ENCODE measurements around the gene GRAMD4.

Gene GRAMD4

DNA sequence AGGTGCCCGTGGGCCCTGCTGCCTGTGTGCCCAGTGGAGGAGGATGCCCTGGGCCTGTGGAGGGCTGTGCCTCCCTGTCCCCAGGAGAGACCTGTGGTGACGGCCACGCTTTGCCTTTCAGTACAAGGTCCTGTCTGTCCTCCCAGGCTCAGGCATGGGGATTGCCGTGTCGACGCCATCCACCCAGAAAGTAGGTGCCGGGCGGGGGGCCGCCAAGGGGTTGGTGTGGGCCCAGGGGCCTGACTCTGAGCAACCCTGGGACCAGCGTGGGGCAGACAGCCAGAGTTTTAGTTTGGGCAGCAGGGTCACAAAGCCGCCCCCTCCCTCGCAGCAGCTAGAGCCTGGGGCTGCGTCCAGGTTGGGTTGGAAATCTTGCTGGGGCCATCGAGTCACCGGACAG, 56.3 kb downstream of the GRAMD4 start:
- DNase-seq: no peak

DNA sequence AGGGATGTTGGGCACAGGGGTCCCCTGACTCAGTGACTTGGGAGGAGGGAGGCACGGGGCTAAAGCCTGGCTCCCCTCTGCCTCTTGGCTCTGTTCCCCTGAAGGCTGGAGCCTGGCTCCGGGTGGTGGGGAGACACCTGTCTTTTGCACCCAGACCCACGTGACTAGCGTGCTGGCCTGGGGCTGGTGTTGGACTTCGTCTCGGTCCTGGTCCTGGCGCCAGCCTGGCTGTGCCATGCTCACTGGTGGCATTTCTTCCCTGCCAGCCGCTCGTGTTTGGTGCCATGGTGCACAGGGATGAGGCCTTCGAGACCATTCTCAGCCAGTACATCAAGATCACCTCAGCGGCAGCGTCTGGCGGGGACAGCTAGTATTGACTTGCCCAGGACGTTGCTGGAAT, 56.7 kb downstream of the GRAMD4 start:
- no peak for DNase-seq

DNA sequence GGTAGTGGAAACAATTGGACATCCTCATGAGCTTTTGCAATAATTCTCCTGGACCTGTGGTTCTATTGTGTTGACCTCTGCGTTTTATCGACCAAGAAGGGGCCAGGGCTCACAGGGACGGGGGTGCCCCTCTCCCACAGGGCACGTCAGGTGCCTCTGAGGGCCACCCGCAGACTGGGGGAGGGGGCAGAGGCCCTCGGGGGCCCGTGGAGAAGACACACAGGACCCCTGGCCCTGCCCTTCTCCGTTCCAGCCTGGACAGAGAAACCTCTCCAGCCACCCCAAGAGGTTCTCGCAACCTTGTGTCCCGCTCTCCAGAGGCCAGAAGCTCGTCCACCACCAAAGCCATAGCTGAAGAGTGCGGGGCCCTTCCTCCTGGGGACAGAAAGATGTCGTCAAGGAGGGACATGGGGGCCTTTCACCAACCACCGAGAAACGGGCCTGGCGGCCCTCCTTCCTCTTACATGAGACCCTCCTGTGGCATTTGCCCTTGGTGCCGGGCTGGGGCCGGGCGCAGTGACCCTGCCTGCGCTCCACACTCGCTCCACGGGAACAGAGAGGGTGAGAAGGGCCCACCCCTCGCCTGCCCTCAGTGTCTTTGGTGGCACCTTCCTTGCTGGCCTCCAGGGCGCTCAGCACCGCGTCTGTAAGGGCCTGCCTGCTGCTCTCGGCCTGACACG, 57.3 kb downstream of the GRAMD4 start:
- DNase-seq: no peak

DNA sequence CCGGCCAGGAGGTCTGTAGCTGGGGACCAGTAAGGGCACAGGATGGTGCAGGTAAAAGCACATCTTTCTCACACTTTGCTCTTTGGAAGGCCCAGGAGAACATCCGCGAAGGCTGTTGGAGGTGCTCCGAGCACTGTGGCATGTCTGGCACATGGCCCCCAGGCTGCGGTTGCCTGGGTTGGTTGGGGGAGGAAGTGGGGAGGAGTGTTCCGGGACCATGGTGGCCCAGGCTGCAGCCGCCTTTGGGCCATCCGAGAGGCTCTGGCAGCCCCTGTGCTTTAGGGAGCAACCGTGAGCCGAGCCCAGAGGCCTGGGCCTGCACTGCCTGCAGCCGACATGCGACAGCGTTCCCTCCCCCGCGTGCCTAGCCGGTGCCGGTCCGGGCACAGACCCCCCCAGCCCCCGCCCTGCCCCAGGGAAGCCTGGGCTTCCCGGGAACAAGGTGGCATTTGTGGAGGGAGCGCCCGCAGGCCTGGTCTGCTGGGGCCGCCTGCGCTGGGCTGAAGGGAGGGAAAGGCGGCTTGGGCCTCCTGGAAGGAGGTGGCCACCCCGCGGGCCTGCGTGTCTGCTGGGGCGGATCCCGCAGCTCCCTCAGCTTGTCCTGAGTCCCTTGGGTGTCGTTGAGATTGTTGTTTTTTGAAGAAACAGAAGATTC, 57.9 kb downstream of the GRAMD4 start:
- no peak for DNase-seq

DNA sequence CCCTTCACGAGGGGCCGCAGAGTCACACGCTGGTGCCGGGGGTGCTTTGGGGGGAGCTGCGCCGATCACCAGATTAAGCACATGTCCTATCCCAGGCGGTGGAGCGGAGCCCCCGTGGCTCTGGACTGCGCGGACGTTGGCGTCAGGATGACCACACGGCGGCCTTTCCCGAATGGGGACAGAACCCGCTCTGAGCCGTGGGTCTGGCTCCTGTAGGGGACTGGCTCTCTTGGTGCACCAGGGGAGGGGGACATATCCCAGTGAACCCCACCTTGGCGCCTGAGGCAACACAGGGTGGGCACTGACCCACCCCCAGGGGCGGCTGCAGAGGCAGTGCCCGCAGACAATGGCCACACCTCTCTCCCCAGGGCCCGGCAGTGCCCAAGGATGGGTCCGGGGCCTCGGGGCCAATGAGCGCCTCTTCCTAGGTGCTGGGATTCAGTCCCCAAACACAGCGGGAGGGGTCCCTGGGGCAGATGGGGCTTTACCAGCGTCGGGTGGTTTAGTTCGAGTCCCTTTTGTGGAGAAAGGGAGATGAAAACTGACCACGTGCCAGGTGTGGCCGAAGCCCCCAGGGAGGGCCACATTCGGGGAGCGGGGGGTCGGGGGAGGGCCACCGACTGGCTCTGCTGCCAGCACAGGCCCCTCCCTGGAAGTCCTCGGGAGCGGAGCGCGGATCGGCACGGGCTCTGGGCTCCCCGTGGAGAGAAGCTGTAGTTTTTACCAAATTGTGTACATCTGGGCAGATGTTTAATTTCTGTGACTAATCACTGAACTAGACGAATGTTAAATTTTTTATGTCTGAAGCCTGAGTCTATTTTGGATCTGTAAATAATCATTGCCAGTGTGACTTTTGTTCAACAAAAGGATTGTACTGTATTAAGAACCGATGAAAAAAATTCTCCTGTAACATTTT, 58.9 kb downstream of the GRAMD4 start:
- no peak for DNase-seq

DNA sequence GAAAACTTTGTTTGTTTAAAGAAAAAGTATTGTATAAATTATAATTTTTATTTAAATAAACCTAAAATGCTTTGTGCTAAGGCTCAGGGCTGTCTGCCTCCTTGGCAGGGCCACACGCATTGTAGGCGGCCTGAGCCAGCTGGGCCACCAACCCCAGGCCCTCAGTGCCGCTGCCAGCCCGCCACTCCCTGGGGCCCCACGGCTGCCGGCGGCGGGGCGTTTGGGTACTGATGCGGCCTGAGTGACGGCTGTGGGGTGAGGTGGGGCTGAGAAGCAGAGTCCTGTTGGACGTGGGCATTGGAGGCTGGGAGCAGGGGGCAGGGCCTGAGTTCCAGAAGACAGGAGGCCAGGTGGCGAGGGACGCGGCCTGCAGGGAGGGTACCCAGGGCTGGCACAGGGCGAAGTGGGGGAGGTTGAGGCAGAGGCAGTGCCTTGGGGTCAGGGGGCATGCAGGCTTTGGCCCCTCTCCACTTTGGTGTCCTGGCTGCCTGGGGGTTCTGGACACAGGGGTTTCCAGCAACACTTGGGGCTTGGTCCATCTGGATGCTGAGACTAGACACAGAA, 59.6 kb downstream of the GRAMD4 start:
- DNase-seq: no peak

DNA sequence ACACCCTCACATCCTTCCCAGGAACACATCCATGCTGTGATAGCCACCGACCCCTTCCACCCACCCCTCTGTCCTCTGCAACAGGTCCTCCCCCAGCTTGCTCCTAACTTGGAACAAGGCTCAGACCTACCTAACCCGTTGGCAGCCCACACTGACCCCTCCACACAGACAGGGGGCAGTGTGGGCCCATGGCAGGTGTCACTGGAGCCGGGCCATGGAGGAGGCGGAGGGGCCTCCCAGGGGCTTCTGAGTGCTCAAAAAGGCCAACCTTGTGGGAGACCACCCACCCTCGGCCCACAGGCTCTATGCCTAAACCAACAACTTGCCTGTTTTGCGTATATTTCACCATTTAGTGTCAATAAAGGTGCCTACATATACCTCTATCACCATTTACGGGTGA, 60.8 kb downstream of the GRAMD4 start:
- no peak for DNase-seq

DNA sequence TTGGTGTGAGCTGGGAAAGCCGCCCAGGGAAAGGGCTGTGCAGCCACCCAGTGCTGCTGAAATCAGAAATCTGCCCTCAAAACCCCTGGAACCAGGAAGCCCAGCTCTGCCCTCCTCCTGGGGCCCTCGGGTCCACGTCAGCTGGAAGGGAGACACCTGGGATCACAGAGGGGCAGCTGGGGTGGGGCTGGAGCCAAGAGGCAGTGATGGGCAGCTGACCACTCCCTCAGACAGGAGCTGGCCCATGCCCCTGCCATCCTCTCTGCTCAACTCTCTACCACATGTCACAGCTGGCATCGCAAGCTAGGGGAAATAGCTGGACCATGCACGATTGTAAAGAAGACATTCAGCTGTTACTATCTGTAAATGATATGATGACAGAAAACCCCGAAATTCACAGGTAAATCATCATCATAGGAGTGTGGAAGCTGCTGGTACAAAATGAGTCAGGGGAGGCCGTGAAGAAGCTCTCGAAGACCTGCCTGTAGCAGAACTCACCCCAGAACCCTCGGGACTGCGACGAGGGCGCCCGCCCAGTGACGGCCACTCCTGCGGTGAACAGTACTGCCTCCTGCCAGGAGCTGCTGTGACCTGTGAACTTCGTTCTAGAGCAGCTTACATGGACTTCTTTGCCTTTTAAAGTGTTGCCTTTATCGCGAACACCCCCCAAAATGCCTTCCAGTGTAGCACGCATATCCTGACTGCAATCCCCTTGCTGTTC, 62.0 kb downstream of the GRAMD4 start:
- DNase-seq: no peak

DNA sequence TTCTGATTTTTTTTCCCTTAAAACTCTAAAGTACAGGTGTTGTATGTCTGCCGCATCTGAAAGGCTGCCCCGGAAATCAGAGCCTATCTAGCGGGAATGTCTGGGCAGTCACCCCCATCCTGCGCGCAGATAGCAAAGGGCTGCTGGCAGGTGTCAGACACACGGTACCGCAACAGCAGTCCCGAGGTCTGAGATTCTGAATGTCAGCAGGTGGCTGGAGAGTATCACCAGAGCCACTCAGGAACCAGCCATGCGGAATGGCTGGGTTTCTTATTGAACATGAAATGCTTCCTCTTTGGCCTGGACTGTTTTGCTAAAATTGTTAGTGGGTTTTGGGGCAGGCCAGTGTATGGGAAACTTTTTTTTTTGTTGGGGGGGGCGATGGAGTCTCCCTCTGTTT, 64.5 kb downstream of the GRAMD4 start:
- DNase-seq: no peak

DNA sequence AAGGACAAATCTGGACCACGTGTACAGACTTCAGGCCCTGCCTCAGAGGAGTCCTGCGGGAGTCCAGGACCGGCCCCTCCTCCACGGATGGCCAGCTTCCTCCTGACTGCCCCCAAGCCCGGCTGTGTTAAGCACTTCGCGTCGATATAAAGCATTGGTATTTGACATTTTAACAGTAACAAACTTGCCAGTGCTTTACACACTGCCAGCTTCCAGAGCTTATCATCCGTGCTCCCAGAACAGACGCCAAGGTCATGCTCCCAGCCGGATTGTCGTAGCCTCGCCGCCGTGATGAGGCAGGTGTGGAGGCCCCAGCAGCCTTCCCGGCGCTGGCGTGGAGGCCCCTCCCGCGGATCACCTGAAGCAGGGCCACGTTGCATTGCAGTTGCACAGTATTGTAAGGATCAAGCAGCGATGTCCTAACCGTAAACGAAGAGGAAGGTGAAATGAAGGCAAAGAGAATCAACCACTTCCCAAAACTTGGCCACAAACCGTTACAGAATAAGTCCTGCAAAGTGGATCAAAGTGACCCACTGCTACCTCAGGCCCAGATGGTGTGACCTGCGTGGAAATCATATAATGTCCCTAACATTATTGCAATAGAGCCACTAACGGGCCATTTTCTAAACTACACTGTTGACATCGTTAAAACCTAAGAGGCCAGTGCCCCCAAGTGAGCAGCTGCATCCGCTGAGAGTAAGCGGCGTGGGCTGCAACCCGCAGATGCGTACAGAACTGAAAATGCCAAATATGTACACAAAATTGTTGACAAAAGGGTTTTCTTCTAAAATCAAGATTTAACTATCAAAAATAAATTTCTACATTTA, 66.2 kb downstream of the GRAMD4 start:
- DNase-seq: no peak

DNA sequence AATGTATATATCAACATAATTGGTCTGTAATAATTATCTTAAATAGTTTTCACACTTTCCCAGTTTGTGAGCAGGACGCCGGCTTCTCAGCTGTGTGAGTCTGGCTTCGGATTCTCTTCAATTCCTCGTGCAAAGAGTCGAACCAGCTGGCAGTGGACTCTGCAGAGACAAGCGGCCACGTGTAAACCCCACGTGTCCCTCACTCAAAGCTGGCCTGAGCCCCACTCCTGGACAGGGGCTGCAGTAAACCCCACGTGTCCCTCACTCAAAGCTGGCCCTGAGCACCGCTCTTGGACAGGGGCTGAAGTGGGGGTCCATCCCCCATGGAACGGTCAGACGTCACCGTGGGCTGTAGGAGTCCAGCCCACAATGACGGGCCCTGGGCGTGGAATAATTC, 66.9 kb downstream of the GRAMD4 start:
- DNase-seq: no peak

DNA sequence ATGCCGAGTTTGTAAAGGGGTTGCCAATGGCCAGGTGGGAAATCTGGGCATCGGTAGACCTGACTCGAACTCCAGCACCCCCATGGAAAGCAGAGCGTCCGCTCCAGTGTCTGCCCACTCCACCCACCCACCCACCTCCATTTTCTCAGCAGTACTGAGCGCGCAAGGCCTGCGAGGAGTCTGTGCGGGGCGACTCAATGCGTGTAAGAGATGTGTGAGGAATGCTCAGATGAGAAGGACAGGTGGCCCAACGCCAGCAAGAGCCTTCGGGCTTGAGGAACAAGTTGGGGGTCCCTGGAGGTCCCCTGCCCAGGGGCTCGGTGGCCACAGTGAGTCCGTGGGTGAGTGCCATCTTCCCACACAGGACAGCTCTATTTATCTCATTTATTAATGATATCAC, 67.3 kb downstream of the GRAMD4 start:
- DNase-seq: no peak

DNA sequence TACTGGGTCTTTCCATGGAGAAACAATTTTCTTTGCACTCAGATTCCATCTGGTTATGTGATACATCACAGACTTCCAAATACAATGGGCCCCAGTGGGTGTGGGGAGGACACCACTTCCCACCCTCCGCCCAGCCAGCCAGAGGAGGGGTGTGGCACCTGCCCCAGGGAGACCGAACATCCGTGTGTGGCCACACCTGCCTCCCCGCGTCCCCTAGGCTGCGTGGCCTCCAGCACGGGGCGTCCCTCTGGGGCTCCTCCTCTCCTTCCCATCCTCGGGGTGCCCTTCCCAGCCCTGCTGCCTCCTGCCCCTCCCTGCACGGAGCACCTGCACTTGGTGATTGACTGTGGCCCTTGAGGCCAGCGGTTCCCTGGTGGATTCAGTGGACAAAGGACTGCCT, 68.8 kb downstream of the GRAMD4 start:
- DNase-seq: no peak

DNA sequence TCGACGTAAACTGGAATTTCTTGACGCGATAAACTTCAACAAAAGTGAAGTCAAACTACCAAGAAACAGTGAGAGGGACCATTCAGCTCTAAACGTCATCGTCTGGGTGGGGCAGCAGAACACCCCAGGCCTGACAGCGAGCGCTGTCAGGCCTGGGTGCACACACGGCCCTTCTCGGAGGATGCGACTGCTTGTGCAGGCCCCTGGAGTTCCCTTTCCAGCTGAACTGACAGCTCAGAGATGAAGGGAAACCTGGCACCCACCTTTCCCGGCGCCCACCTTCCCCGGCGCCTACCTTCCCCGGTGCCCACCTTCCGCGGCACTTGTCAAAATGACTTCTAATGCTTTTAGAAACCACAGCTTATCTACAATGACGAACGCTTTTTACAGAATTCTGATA, 70.0 kb downstream of the GRAMD4 start:
- DNase-seq: no peak

DNA sequence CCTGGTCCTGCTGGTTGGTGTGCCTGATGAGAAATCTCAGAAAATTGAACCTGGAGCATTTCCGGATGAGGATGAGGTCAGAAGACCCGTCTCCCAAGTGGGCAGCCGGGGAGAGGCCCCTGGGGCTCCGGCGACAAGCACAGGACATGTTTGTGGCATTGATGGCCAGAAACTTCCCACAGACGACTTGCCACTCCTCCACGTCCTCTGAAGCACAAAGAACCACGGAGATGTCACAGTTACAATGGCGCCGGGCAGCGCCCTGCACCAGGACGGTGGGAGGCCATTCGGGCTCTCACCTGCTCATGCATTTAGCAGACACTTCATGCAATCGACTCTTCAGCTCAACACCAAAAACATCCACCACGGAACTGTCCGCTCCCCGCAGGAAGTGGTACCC, 71.4 kb downstream of the GRAMD4 start:
- no peak for DNase-seq

DNA sequence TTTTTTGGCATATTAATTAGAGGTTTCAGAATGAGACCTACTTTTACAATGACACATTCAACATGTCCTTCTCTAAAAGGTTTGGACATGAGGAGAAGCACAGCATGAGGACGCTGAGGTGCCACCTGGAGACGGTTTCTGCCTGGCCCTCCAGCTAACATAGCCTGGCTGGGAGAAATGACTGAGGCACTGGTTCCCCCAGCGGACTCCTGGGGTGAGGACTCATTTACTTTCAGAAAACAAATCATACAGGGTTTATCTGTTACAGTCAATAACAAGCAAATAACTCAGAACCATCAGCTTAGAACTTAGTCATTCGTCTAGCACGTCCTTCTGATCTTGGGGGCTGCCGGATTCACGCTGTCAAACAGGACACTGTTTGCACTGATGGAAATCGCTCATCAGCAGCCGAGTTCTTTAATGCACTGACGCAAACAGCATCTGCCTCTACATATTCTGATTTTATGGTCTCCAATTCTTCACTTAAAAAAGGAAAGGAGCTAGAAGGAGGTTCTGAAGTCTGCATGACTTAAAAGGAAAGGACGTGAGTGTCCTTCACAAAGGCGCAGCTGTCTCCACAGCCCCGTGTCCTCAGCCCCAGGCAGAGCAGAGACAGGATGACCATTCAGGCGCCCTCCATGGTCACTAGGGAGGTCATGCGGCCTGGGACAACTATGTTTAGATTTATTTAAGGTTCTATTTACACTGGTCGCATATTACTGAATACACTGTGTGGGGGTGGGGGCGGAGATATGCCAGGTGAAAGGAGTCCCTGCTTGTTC, 73.6 kb downstream of the GRAMD4 start:
- peak; percentile 22 for DNase-seq

DNA sequence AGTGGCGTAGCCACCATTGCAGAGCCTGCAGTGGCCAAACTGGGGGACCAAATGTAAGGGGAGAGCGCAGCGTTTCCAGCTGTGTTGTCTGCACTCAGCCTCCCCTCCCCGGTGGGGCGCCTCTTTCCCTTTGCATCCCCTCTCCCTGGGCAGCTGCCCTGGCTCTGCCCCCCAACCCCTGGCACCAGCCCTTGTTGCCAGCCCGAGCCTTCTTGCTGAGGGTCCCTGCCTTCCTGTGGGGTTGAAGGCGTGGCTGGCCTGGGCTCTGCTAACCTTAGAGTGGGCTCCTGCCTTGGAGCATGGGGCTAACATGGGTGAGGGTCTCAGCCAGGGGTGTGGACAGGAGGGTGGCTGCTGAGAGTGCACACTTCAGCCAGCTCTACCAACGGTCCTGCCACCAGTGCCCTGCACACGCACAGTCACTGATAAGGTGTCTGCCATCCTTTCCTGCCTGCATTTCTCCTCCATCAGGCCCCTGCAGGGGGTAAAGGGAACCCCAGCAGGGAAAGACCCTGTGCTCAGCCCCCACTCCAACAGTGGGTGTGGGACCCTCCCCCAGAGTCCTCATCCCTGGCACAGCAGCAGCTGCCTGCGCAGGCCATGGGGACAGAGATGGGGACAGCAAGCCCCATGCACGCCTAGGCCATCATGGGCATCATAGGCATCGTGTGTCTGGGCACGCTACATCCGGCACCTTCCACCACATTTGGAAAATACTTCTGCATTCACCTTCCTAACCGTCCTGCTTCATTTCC, 74.4 kb downstream of the GRAMD4 start:
- no peak for DNase-seq

DNA sequence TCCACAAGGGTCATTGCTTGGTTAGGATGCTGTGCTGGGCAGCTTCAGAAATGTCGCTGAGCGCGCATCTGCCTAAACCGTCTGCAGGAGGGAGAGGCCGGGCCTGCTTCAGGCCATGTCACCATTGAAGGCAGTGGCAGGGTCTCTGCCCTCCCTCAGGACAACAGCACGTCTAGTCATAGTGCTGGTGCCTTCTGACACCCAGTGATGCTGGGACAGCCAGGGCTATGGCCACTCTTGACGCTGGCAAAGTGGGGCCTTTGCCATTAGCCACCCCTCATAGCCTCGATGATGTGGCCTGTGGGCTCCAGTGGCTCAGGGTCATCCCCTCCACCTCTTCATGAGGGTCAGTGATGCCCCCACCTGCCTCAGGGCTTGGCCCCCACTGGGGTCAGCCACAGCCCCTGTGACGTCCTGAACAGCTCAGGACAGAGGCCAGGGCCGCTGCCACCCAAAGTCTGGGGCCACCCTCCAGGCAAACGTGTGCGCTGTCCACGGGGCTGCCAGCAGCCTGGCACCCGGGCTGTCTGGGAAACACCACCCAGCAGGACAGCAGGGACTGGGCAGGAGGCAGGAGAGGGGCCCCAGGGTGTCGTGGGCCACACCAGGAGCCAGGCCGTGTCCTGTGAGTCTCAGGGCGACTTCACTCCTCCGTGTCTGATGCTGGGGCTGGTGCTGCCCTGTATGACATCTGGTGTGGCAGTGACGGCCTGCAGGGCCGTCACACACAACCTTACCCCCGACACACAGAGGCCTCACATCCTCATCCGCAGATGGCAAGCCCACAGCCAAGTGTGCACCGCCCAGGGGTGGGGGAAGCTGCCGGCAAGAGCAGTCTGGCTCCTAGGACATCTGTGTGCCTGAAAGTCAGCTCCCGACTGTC, 75.4 kb downstream of the GRAMD4 start:
- no peak for DNase-seq

DNA sequence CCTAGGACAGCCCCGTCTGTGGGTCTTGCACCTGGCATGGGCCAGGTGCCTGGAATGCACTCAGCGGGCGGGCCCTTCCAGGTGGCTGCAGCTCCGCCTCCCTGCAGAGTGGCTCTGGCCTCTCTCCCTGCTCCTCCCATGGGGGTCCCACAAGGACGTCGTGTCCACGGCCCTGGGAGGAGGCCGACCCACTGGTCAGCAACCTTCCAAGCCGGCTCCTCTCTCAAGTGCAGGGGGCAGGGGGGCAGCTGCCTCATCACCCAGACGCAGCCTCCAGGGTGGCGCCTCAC, 76.0 kb downstream of the GRAMD4 start:
- DNase-seq: peak; percentile 73

DNA sequence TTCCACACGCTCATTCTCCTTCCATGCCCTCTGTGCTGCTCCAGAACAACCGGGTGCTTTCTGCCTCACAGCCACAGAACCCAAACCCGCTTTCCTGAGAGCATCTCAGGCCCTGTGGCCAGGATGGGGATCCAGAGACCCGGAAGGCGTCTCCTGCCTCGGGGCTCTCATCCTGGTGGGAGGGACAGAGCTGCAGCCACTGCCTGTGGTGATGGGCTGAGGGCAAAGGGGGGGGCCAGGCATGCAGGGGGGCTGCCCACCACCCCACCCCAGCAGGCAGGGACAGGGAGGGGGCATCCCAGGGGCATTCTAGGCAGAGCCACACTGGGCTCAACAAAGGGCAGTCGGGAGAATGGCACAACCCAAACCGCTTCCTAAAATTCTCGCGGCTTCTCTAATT, 76.4 kb downstream of the GRAMD4 start:
- DNase-seq: no peak

Measured in SHP77 treated with DMSO at 0.1 percent for 48 hours (cell line).